ENCODE results near the gene SNAPC4. TPM values are rescaled to one million over a fixed set of nuclear protein-coding genes. Genes with fewer than 3 reads are reported as not detected.

SNAPC4 gene
- total and polyA plus RNA-seq, 2 of the 8 experiments (the other 6 are each of a cell fraction or from before 2014, with no cell fraction given) = 6.9 to 18.1 TPM

DNA sequence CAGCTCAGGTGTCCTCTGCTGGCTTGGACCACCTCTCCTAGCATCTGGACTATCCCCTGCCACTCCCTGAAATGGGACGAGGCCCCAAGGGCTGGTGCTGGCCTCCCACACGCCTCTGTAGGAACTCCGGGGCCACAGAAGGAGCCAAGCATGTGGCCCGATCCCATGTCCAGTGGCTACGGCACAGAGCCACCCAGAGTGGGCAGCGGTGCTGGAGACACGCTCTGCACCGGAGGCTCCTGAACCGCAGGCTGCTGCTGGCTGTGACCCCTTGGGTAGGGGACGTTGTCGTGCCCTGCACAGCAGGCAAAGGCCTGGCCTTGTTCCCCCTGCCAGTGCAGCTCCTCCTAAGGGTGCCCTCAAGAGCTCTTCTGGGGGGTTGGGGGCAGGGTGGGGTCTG is 20.1 kb downstream of the SNAPC4 start:
- Histone ChIP-seq H2AK5ac (ENCODE audit: low read depth, low read length) (no peak overlapping the region), H4K8ac (ENCODE audit: extremely low read depth, insufficient read depth, low read length) (no peak overlapping the region), H3K23ac (ENCODE audit: insufficient read length) (no peak overlapping the region), H3K4me1 (replicated peaks in 1 of 4; ENCODE audit: control insufficient read depth in 3 of 4, insufficient read depth in 4 of 4, low read length in 3 of 4) (no peaks in the 10 kb centered on the region), H3K9me3 (ENCODE audit: insufficient read depth in 2 of 2, low read depth in 1 of 2, low read length in 1 of 2) (no peaks in the 10 kb centered on the region), H3K9ac (replicated peaks in 1 of 4; ENCODE audit: extremely low read depth in 1 of 4, low read depth in 3 of 4, low read length in 3 of 4) (no peak overlapping the region), H3K23me2 (ENCODE audit: low read depth, low read length) (no peaks in the 10 kb centered on the region), H3K79me1 (ENCODE audit: low read depth, low read length) (no peaks in the 10 kb centered on the region; the same call in 1 of the 2 replicates), H3K18ac (ENCODE audit: extremely low read depth, low read length) (no peak overlapping the region), H2BK5ac (ENCODE audit: low read depth, low read length) (no peak overlapping the region), H3K14ac (ENCODE audit: insufficient read length) (no peak overlapping the region), H3K4ac (replicated peaks; ENCODE audit: insufficient read length, low read depth, low read length) (no peak overlapping the region), H4K20me1 (replicated peaks in 1 of 2; ENCODE audit: control insufficient read depth in 1 of 2, insufficient read depth in 2 of 2, low read length in 2 of 2) (peaks cover 7 to 14% of the 10 kb centered on the region in 2 experiments), H3K4me2 (ENCODE audit: insufficient read depth in 1 of 2, low read depth in 2 of 2, low read length in 2 of 2) (no peak overlapping the region), H3K36me3 (ENCODE audit: control insufficient read depth in 2 of 4, insufficient read depth in 4 of 4, low read length in 3 of 4) (peaks cover 6 to 57% (median 26%) of the 10 kb centered on the region in 4 experiments; a peak in 7 of 8 replicates), H2BK12ac (ENCODE audit: low read depth, low read length) (no peak overlapping the region), H2BK15ac (ENCODE audit: low read length) (no peak overlapping the region), H2BK20ac (ENCODE audit: low read length) (no peak overlapping the region), H3K27ac (ENCODE audit: low read depth, low read length) (no peak overlapping the region), H2BK120ac (replicated peaks; ENCODE audit: low read depth, low read length) (no peak overlapping the region), H3K4me3 (ENCODE audit: extremely low read depth in 1 of 4, insufficient read depth in 2 of 4, low read depth in 3 of 4, low read length in 4 of 4) (no peak overlapping the region), H3K27me3 (replicated peaks in 1 of 4; ENCODE audit: control insufficient read depth in 3 of 4, extremely low read depth in 1 of 4, insufficient read depth in 3 of 4, low read length in 3 of 4) (no peaks in the 10 kb centered on the region), H3K79me2 (ENCODE audit: control insufficient read depth in 1 of 2, insufficient read depth in 2 of 2, low read length in 2 of 2) (no peaks in the 10 kb centered on the region), H2AFZ (ENCODE audit: low read length) (no peak overlapping the region), H3K56ac (replicated peaks; ENCODE audit: insufficient read length, low read depth, low read length) (no peak overlapping the region), H4K5ac (ENCODE audit: insufficient read length, low read depth, low read length) (no peak overlapping the region), H4K91ac (replicated peaks; ENCODE audit: insufficient read length, low read length) (no peak overlapping the region)
- POLR2A ChIA-PET (ENCODE audit: partially characterized antibody) = interaction anchor here (1.1 to 1.9 kb wide), 2 partner anchors 13 to 45 kb away, joined by 4 to 6 read pairs; no protein-coding TSS in a partner anchor
- 90% methylated on average over 10 of the region's 11 CpGs; no CpG with 5 or more reads in 1 of the 2 experiments for WGBS, 2 experiments (ENCODE audit: extremely low coverage in 1 of 2, insufficient coverage in 1 of 2, insufficient read length in 1 of 2, insufficient replicate concordance in 2 of 2, low coverage in 1 of 2, low lambda C conversion rate in 2 of 2, missing lambda C conversion rate in 1 of 2)
- TF ChIP-seq CTBP2 (IDR thresholded peaks at IDR 0.05; ENCODE audit: borderline replicate concordance, insufficient read depth, insufficient read length, low read length) (no peak), TCF12 (IDR thresholded peaks at IDR 0.05; ENCODE audit: low read depth, low read length) (no peak), ASH2L (IDR thresholded peaks at IDR 0.05; ENCODE audit: low read length) (no peak)
- DNase-seq (ENCODE audit: low read depth in 1 of 2, low spot score in 2 of 2) (no peak), FAIRE-seq (no peak)
- CTCF ChIA-PET (ENCODE audit: partially characterized antibody) = interaction anchor here (1.1 to 2.2 kb wide), 3 partner anchors 13 to 107 kb away, joined by 3 to 10 read pairs (median 6); no protein-coding TSS in a partner anchor
